Dendritic cell treated with granulocyte-macrophage colony-stimulating factor and Interleukin-4, amounts not matched to agents 40 ng/mL and 50 ng/mL, for 4 days (primary cell): Measurements from ENCODE around the gene GSC2.
A peak's percentile ranks its signal among the peaks of the same experiment; 100 is the strongest.

Experiments used
- H3K27ac Mint-ChIP-seq: one replicate; pipeline ENCODE4 v1.8.0; 2022; ENCODE audit warnings: mild to moderate bottlenecking, mixed read lengths
- H3K27me3 Mint-ChIP-seq: one replicate; pipeline ENCODE4 v1.8.0; 2022; ENCODE audit warnings: mild to moderate bottlenecking, mixed read lengths
- H3K36me3 Mint-ChIP-seq: one replicate; pipeline ENCODE4 v1.8.0; 2022; ENCODE audit warnings: low read depth, mixed read lengths
- H3K4me1 Mint-ChIP-seq: one replicate; pipeline ENCODE4 v1.8.0; 2022; ENCODE audit warnings: low read depth, mixed read lengths
- H3K4me3 Mint-ChIP-seq: one replicate; pipeline ENCODE4 v1.8.0; 2022; ENCODE audit warnings: mild to moderate bottlenecking, moderate library complexity, mixed read lengths
- H3K9me3 Mint-ChIP-seq: one replicate; pipeline ENCODE4 v1.8.0; 2022; ENCODE audit warnings: mixed read lengths
- intact Hi-C: fragments of 100-400 bp; cut with micrococcal nuclease; formaldehyde crosslinking; loops from one replicate; pipeline ENCODE4 v1.15.0; 2022

Gene GSC2, protein sequence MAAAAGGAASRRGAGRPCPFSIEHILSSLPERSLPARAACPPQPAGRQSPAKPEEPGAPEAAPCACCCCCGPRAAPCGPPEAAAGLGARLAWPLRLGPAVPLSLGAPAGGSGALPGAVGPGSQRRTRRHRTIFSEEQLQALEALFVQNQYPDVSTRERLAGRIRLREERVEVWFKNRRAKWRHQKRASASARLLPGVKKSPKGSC

DNA sequence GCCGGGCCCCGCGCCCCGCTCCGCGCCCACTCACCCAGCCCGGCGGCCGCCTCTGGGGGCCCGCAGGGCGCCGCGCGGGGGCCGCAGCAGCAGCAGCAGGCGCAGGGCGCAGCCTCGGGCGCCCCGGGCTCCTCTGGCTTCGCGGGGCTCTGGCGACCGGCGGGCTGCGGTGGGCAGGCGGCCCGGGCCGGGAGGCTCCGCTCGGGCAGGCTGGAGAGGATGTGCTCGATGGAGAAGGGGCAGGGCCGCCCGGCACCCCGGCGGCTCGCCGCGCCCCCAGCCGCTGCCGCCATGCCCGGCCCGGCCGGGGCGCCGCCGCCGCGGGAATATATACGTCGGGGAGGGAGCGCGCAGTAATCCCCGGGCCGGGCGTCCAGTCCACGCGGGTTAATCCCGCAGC, at the start of gene GSC2:
TSS of gene GSC2 (minus strand) at position 302 of the 400 bp plus-strand sequence. CDS start at position 293, 9 bp downstream.
- Mint-ChIP-seq H3K27ac (no peak within 1 kb of the TSS), H3K4me3 (no peak within 1 kb of the TSS), H3K9me3 (no peaks in the 10 kb centered on the region), H3K27me3 (peaks cover 77% of the 10 kb centered on the region), H3K4me1 (peaks cover 4% of the 10 kb centered on the region), H3K36me3 (no peaks in the 10 kb centered on the region)
- intact Hi-C loops, result loop anchor here (10.0 kb wide), 2 partner anchors 325 to 565 kb away; partner anchors contain the start of genes CDC45, SEPTIN5 and UFD1

DNA sequence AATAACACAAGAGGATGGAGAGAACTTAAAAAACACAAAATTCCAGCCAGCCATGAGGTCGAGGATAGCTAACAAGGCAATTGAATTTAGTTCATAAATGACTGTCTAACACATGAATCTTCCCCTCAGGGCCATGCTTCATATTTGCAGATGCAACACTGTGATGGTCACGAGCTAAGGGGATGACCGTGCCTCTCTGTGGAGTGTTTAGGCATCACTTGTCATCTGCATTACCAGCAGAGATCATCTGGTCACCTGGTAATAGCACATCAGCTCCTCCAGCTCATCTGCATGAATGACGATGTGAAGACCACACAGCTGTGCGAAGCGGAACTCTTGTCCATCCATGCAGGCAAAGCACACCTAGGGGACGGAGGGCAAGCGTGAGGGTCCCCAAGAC, 49.4 kb upstream of the GSC2 start:
- peaks cover 51% of the 10 kb centered on the region for H3K36me3 Mint-ChIP-seq
- H3K4me3 Mint-ChIP-seq, result no peak overlapping the region
- no peak overlapping the region for H3K27ac Mint-ChIP-seq
- intact Hi-C loops, result no loop called here
- peaks cover 14% of the 10 kb centered on the region for H3K4me1 Mint-ChIP-seq
- H3K9me3 Mint-ChIP-seq, result no peaks in the 10 kb centered on the region
- no peaks in the 10 kb centered on the region for H3K27me3 Mint-ChIP-seq

DNA sequence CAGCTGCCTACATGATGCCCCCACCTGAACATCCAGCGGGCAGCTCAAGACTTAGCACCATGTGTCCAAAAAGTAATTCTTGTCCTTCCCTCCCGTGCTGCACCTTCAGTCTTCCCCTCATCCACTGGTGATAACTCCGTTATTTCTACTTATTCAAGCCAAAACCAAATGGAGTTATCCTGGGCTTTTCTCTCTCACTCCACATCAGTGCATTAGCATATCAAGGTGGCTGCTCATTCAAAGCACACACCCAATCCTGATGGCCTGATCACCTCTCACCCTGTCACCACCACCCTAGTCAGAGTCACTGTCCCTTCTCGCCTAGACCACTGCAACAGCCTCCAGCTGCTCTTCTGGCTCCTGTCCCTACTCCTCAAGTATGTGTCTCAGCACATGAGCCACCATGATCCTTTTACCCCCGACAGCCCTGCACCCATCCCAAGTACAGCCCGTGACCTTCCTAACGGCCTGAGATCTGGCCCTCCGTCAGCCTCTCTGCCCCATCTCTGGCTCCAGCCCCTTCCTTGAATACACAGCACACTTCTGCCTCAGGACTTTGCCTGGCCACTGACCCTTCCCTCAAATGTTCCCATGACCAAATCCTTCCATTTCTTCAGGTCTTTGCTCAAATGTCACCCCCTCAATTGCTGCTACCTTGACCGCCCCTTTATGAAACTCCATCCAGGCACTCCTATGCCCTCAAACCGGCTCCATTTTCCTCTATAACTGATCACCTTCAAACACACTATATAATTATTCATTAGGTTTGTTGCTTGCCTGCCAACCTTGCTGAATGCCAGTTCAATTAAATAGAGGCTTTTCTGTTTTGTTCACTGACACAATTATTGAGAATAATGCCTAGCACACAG, 48.1 kb upstream of the GSC2 start:
- peaks cover 52% of the 10 kb centered on the region for H3K36me3 Mint-ChIP-seq
- peaks cover 14% of the 10 kb centered on the region for H3K4me1 Mint-ChIP-seq
- no peaks in the 10 kb centered on the region for H3K27me3 Mint-ChIP-seq
- peak overlapping the region; percentile 8 for H3K27ac Mint-ChIP-seq
- H3K4me3 Mint-ChIP-seq, result no peak overlapping the region
- H3K9me3 Mint-ChIP-seq, result no peaks in the 10 kb centered on the region
- intact Hi-C loops, result no loop called here

GRCh38 chr22:19196841-19197612, 46.9 kb upstream of the GSC2 start:
- no peaks in the 10 kb centered on the region for H3K27me3 Mint-ChIP-seq
- peaks cover 47% of the 10 kb centered on the region for H3K36me3 Mint-ChIP-seq
- no peaks in the 10 kb centered on the region for H3K9me3 Mint-ChIP-seq
- intact Hi-C loops, result no loop called here
- no peak overlapping the region for H3K27ac Mint-ChIP-seq
- H3K4me3 Mint-ChIP-seq, result no peak overlapping the region
- H3K4me1 Mint-ChIP-seq, result peaks cover 14% of the 10 kb centered on the region

DNA sequence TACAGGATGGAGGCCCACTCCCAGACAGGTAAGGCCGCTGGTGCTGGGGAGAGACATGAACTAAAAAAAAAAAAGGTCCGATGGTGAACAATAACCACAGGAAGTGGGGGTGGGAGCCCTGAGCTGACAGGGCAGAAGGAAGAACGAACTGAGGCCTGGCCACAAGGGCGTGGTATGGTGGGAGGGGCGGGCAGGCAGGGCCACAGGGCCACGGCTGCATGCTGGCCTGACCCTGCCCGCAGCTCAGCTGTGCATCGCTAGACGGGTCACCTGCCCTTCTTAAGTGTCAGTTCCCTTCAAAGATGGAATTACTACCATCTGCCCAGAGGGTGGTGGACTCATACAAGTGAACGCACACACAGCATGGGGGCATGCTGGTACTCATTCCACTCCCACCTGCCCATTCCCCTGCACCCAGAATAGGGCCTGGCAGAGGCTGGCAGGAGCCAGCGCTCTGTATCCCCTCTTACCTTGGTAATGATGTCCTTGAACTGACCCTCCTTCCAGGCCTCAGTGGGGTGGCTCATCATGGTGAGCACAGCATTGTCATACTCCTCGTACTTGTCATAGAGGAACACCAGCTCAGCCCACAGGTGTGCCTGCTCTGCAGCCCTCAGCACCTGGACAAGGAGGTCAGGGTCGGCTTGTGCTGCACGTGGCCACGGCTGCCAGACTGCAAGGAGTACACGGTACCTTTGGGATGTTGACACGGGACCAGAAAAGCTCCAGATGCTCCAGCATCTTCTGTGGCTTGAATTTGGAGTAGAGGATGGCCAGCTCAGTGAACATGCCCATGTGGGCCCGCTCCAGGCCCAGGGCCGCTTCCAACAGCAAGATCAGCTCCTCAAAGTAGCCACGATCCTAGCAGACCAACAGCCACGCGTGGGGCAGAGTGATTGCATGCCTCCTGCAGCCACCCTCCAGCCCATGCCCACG, 46.0 kb upstream of the GSC2 start:
- Mint-ChIP-seq H3K27me3 (no peaks in the 10 kb centered on the region), H3K4me1 (peaks cover 14% of the 10 kb centered on the region), H3K36me3 (peaks cover 47% of the 10 kb centered on the region), H3K4me3 (no peak overlapping the region), H3K9me3 (no peaks in the 10 kb centered on the region), H3K27ac (no peak overlapping the region)
- intact Hi-C loops, result no loop called here

DNA sequence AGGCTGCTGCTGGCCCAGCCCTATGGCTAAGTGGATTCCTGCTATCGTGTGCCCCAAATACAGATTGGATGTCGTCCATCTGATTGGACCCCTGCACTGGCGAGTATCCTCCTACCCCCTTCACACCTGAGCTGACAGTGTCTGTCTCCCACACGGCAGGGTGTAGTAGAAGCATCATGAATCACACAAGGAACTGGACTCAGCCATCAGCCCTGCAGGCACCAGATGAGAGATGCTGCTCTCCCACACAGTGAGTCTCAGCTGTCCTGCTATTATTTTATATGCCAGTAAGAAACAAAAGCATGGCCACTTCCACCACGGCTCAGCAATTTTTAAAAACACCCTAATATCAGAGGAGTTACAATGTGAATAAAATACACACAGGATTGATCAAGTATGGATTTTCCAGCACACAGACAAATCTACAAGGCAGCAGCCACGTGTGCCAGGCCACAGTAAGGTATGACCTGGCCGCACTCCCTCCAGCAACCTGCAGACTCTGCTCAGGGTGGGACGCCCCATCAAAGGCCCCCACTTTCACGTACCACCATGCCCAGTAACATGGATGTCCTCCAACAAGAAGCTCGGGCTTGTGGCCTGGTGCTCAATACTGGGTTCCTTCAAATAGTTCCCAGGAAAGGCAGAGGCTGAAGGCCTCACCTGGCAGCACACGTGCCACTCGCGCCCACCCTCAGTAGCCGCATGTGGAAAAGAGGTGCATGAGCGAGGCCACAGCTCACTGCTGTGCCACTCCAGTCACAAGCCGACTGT, 44.9 kb upstream of the GSC2 start:
- Mint-ChIP-seq H3K36me3 (peaks cover 47% of the 10 kb centered on the region), H3K27me3 (no peaks in the 10 kb centered on the region), H3K9me3 (no peaks in the 10 kb centered on the region), H3K4me3 (no peak overlapping the region), H3K27ac (peak overlapping the region; percentile 31), H3K4me1 (peaks cover 14% of the 10 kb centered on the region)
- intact Hi-C loops, result no loop called here

- peaks cover 38% of the 10 kb centered on the region for H3K36me3 Mint-ChIP-seq
- H3K4me1 Mint-ChIP-seq, result peaks cover 14% of the 10 kb centered on the region
- no peak overlapping the region for H3K4me3 Mint-ChIP-seq
- no peaks in the 10 kb centered on the region for H3K9me3 Mint-ChIP-seq
- no peaks in the 10 kb centered on the region for H3K27me3 Mint-ChIP-seq
- intact Hi-C loops, result no loop called here
- H3K27ac Mint-ChIP-seq, result no peak overlapping the region
Observed at GRCh38 chr22:19193879-19194278, 43.8 kb upstream of the GSC2 start.

- Mint-ChIP-seq H3K4me3 (no peak overlapping the region), H3K27ac (no peak overlapping the region), H3K36me3 (no peaks in the 10 kb centered on the region), H3K4me1 (no peaks in the 10 kb centered on the region), H3K27me3 (no peaks in the 10 kb centered on the region), H3K9me3 (no peaks in the 10 kb centered on the region)
- intact Hi-C loops, result no loop called here
Observed at GRCh38 chr22:19187716-19188563, 37.8 kb upstream of the GSC2 start.

DNA sequence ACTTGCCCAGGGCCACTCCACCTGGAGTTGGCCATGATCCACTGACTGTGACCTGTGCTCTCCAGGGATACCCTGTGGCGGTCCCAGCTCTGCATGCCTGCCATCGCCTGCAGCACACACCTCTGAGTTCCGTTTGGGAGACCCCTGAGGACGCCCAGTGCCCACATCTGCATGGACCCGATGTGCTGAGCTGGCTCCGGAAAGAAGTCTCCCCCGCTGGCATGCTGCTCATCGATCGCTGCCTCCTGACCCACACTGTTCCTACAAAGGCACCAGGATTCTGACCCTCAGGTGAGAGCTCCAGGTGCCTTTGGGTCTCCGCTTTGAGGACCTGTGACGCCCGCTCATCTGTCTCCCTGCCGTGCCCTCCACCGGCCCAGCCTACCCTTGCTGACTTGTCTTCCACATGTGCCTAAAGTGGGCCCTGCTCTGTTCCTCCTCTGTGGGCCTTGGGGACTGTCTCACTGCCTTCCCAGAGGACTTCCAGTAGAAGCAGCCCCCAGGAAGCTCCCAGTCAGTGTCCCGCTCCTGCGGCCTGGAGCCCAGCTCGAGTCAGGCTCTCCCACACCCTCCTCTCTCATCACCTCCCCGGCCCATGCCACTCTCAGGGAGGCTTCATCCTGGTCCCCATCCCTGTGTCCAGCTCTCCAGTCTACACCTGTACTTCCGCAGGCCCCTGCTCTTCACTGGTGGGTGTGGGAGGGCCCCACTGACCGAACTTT, 34.3 kb upstream of the GSC2 start:
- no peak overlapping the region for H3K4me3 Mint-ChIP-seq
- peaks cover 5% of the 10 kb centered on the region for H3K4me1 Mint-ChIP-seq
- H3K9me3 Mint-ChIP-seq, result no peaks in the 10 kb centered on the region
- no peaks in the 10 kb centered on the region for H3K27me3 Mint-ChIP-seq
- intact Hi-C loops, result no loop called here
- H3K36me3 Mint-ChIP-seq, result no peaks in the 10 kb centered on the region
- H3K27ac Mint-ChIP-seq, result no peak overlapping the region

GRCh38 chr22:19183216-19183615, 33.1 kb upstream of the GSC2 start:
- Mint-ChIP-seq H3K27ac (no peak overlapping the region), H3K36me3 (no peaks in the 10 kb centered on the region), H3K9me3 (no peaks in the 10 kb centered on the region), H3K4me1 (peaks cover 12% of the 10 kb centered on the region), H3K4me3 (no peak overlapping the region), H3K27me3 (no peaks in the 10 kb centered on the region)
- intact Hi-C loops, result no loop called here

- Mint-ChIP-seq H3K4me1 (peaks cover 12% of the 10 kb centered on the region), H3K9me3 (no peaks in the 10 kb centered on the region), H3K27me3 (no peaks in the 10 kb centered on the region), H3K27ac (no peak overlapping the region), H3K36me3 (no peaks in the 10 kb centered on the region), H3K4me3 (no peak overlapping the region)
- intact Hi-C loops, result no loop called here
Observed at GRCh38 chr22:19182472-19183157, 32.5 kb upstream of the GSC2 start.
